Measurements from ENCODE around the gene MMAB. TPM values are rescaled to one million over a fixed set of nuclear protein-coding genes. Genes with fewer than 3 reads are reported as not detected.

MMAB gene
- total and polyA plus RNA-seq, 5 donors from 2014 or later: 6.8 to 22.4 (median 21.9) TPM

DNA sequence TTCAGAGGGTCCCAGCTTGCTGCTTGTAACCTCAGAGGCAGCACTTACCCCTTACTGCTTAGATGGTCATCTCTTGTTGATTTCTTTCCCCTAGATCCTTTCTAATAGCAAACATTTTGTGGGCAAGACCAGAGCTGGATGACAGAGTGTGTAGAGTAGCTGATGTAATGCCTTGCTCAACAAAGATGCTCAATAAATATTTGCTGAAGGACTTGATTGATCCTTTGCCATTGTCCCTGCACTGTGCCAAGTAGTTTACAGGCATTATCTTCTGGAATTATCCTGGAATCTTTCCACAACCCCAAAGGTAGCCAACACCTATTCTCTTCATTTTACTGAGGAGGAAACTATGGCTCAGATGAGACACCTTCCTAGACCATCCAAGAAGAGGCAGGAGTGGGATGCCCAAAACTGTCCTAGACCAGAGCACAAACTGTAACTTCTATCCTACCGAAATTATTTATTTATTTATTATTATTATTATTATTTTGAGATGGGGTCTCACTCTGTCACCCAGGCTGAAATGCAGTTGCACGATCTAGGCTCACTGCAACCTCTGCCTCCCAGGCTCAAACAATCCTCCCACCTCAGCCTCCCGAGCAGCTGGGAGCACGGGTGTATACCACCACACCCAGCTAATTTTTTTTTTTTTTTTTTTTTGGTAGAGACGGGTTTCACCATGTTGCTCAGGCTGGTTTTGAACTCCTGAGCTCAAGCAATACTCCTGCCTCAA is 1.4 kb downstream of the MMAB start:
- H3K36me3 Mint-ChIP-seq: peaks cover 16% of the 10 kb centered on the region
- peaks cover 5 to 32% (median 24%) of the 10 kb centered on the region in 4 donors for H3K4me1 Mint-ChIP-seq
- H3K4me1 ChIP-seq (ENCODE audit: control insufficient read depth, insufficient read depth, low read length, poor library complexity, severe bottlenecking): peaks cover 10% of the 10 kb centered on the region

DNA sequence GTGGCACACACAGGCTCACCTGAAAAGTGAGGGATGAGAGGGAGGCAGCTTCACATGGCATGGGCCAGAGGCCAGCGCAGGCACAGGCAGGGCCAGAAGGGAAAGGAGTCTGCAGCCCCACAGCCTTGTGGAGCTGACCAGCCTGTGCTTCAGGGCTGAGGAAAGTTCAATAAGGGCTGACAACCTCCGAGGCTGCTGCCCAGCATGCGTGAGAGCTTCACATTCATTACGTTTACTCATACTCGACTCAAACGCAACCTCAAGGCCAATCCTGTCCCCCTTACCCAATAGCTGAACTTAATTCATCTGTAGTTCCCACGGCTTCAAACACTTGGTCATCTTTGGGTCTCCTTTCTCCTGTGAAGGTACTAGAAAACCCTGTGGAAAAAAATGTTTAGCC is 4.8 kb downstream of the MMAB start:
- ATAC-seq (ENCODE audit: low read depth in 2 of 2) (no peak), DNase-seq (no peak)
- no peaks in the 10 kb centered on the region for H3K4me1 ChIP-seq (ENCODE audit: control insufficient read depth, insufficient read depth, low read length, poor library complexity, severe bottlenecking)
- no peaks in the 10 kb centered on the region for H3K27me3 ChIP-seq (ENCODE audit: control insufficient read depth, insufficient read depth, low read length)
- no peaks in the 10 kb centered on the region for H3K9me3 ChIP-seq (ENCODE audit: control insufficient read depth in 2 of 2, low read length in 2 of 2)
- Mint-ChIP-seq H3K9me3 (no peaks in the 10 kb centered on the region), H3K27me3 (no peaks in the 10 kb centered on the region), H3K4me3 (no peak overlapping the region), H3K27ac (no peak overlapping the region), H3K4me1 (peaks cover 5 to 16% (median 9%) of the 10 kb centered on the region in 4 donors), H3K36me3 (peaks cover 17% of the 10 kb centered on the region)
- H3K27ac ChIP-seq (ENCODE audit: insufficient read depth, low read length, poor library complexity, severe bottlenecking): no peak overlapping the region
- H3K4me3 ChIP-seq (ENCODE audit: low read depth, low read length): no peak overlapping the region
- peaks cover 9% of the 10 kb centered on the region for H3K36me3 ChIP-seq (ENCODE audit: control insufficient read depth, insufficient read depth, low read length)

More for the DNA sequence above, 1.4 kb downstream of the MMAB start:
- H3K36me3 ChIP-seq (ENCODE audit: control insufficient read depth, insufficient read depth, low read length): peaks cover 10% of the 10 kb centered on the region
- H3K9me3 ChIP-seq (ENCODE audit: control insufficient read depth in 2 of 2, low read length in 2 of 2): no peaks in the 10 kb centered on the region
- H3K4me3 Mint-ChIP-seq: peak overlapping the region in 2 of 4 donors; percentile 48 to 92
- no peaks in the 10 kb centered on the region for H3K27me3 ChIP-seq (ENCODE audit: control insufficient read depth, insufficient read depth, low read length)
- DNase-seq (no peak), ATAC-seq (ENCODE audit: low read depth in 2 of 2) (no peak)
- H3K27me3 Mint-ChIP-seq: no peaks in the 10 kb centered on the region
- no peak overlapping the region for H3K4me3 ChIP-seq (ENCODE audit: low read depth, low read length)
- H3K27ac ChIP-seq (ENCODE audit: insufficient read depth, low read length, poor library complexity, severe bottlenecking): peak overlapping the region; percentile 45
- H3K9me3 Mint-ChIP-seq: no peaks in the 10 kb centered on the region
- peak overlapping the region in 2 of 3 donors; percentile 6 to 97 for H3K27ac Mint-ChIP-seq

- no peak for ATAC-seq (ENCODE audit: low read depth in 2 of 2)
- no peak for DNase-seq
- Mint-ChIP-seq H3K4me3 (no peak overlapping the region), H3K4me1 (peaks cover 5 to 13% (median 7%) of the 10 kb centered on the region in 4 donors), H3K9me3 (no peaks in the 10 kb centered on the region), H3K36me3 (peaks cover 14% of the 10 kb centered on the region), H3K27ac (no peak overlapping the region), H3K27me3 (no peaks in the 10 kb centered on the region)
- Histone ChIP-seq H3K27ac (ENCODE audit: insufficient read depth, low read length, poor library complexity, severe bottlenecking) (no peak overlapping the region), H3K4me1 (ENCODE audit: control insufficient read depth, insufficient read depth, low read length, poor library complexity, severe bottlenecking) (no peaks in the 10 kb centered on the region), H3K36me3 (ENCODE audit: control insufficient read depth, insufficient read depth, low read length) (peaks cover 12% of the 10 kb centered on the region), H3K9me3 (ENCODE audit: control insufficient read depth in 2 of 2, low read length in 2 of 2) (no peaks in the 10 kb centered on the region), H3K27me3 (ENCODE audit: control insufficient read depth, insufficient read depth, low read length) (no peaks in the 10 kb centered on the region), H3K4me3 (ENCODE audit: low read depth, low read length) (no peak overlapping the region)
Measured at GRCh38 chr12:109567967-109568366, 5.3 kb downstream of the MMAB start.

- Histone ChIP-seq H3K27me3 (ENCODE audit: control insufficient read depth, insufficient read depth, low read length) (no peaks in the 10 kb centered on the region), H3K4me3 (ENCODE audit: low read depth, low read length) (no peak overlapping the region), H3K36me3 (ENCODE audit: control insufficient read depth, insufficient read depth, low read length) (peaks cover 13% of the 10 kb centered on the region), H3K9me3 (ENCODE audit: control insufficient read depth in 2 of 2, low read length in 2 of 2) (peaks cover 4 to 5% of the 10 kb centered on the region in 2 experiments), H3K27ac (ENCODE audit: insufficient read depth, low read length, poor library complexity, severe bottlenecking) (no peak overlapping the region), H3K4me1 (ENCODE audit: control insufficient read depth, insufficient read depth, low read length, poor library complexity, severe bottlenecking) (no peaks in the 10 kb centered on the region)
- ATAC-seq (ENCODE audit: low read depth in 2 of 2) (no peak), DNase-seq (no peak)
- Mint-ChIP-seq H3K27ac (no peak overlapping the region), H3K4me3 (no peak overlapping the region), H3K36me3 (peaks cover 18% of the 10 kb centered on the region), H3K9me3 (peaks cover 0 to 2% (median 0%) of the 10 kb centered on the region in 7 donors), H3K27me3 (no peaks in the 10 kb centered on the region), H3K4me1 (peaks cover 0 to 7% (median 2%) of the 10 kb centered on the region in 4 donors)
Measured at GRCh38 chr12:109567296-109567695, 6.0 kb downstream of the MMAB start.

- no peak overlapping the region for H3K4me3 Mint-ChIP-seq
- ATAC-seq (ENCODE audit: low read depth in 2 of 2) (no peak), DNase-seq (no peak)
- H3K9me3 Mint-ChIP-seq: peaks cover 0 to 4% (median 0%) of the 10 kb centered on the region in 7 donors
- peaks cover 0 to 1% (median 0%) of the 10 kb centered on the region in 4 donors for H3K4me1 Mint-ChIP-seq
- H3K27ac Mint-ChIP-seq: no peak overlapping the region
- Histone ChIP-seq H3K4me1 (ENCODE audit: control insufficient read depth, insufficient read depth, low read length, poor library complexity, severe bottlenecking) (no peaks in the 10 kb centered on the region), H3K4me3 (ENCODE audit: low read depth, low read length) (no peak overlapping the region), H3K27me3 (ENCODE audit: control insufficient read depth, insufficient read depth, low read length) (no peaks in the 10 kb centered on the region), H3K9me3 (ENCODE audit: control insufficient read depth in 2 of 2, low read length in 2 of 2) (peaks cover 5 to 9% of the 10 kb centered on the region in 2 experiments), H3K36me3 (ENCODE audit: control insufficient read depth, insufficient read depth, low read length) (peaks cover 19% of the 10 kb centered on the region), H3K27ac (ENCODE audit: insufficient read depth, low read length, poor library complexity, severe bottlenecking) (no peak overlapping the region)
- H3K36me3 Mint-ChIP-seq: peaks cover 25% of the 10 kb centered on the region
- no peaks in the 10 kb centered on the region for H3K27me3 Mint-ChIP-seq
Measured at GRCh38 chr12:109566424-109566823, 6.9 kb downstream of the MMAB start.

- no peak overlapping the region for H3K4me3 Mint-ChIP-seq
- DNase-seq: no peak
- Histone ChIP-seq H3K36me3 (ENCODE audit: control insufficient read depth, insufficient read depth, low read length) (peaks cover 18% of the 10 kb centered on the region), H3K27me3 (ENCODE audit: control insufficient read depth, insufficient read depth, low read length) (no peaks in the 10 kb centered on the region), H3K9me3 (ENCODE audit: control insufficient read depth in 2 of 2, low read length in 2 of 2) (peaks cover 5 to 9% of the 10 kb centered on the region in 2 experiments), H3K4me3 (ENCODE audit: low read depth, low read length) (no peak overlapping the region), H3K4me1 (ENCODE audit: control insufficient read depth, insufficient read depth, low read length, poor library complexity, severe bottlenecking) (no peaks in the 10 kb centered on the region), H3K27ac (ENCODE audit: insufficient read depth, low read length, poor library complexity, severe bottlenecking) (no peak overlapping the region)
- ATAC-seq (ENCODE audit: low read depth in 2 of 2): no peak
- no peak overlapping the region for H3K27ac Mint-ChIP-seq
- no peaks in the 10 kb centered on the region for H3K4me1 Mint-ChIP-seq
- peaks cover 25% of the 10 kb centered on the region for H3K36me3 Mint-ChIP-seq
- peaks cover 0 to 4% (median 0%) of the 10 kb centered on the region in 7 donors for H3K9me3 Mint-ChIP-seq
- no peaks in the 10 kb centered on the region for H3K27me3 Mint-ChIP-seq
Measured at GRCh38 chr12:109563291-109564284, 9.7 kb downstream of the MMAB start.

- ATAC-seq (ENCODE audit: low read depth in 2 of 2) (no peak), DNase-seq (no peak)
- Histone ChIP-seq H3K36me3 (ENCODE audit: control insufficient read depth, insufficient read depth, low read length) (peaks cover 11% of the 10 kb centered on the region), H3K27me3 (ENCODE audit: control insufficient read depth, insufficient read depth, low read length) (no peaks in the 10 kb centered on the region), H3K4me3 (ENCODE audit: low read depth, low read length) (no peak overlapping the region), H3K27ac (ENCODE audit: insufficient read depth, low read length, poor library complexity, severe bottlenecking) (no peak overlapping the region), H3K9me3 (ENCODE audit: control insufficient read depth in 2 of 2, low read length in 2 of 2) (peaks cover 5 to 9% of the 10 kb centered on the region in 2 experiments), H3K4me1 (ENCODE audit: control insufficient read depth, insufficient read depth, low read length, poor library complexity, severe bottlenecking) (no peaks in the 10 kb centered on the region)
- H3K4me3 Mint-ChIP-seq: no peak overlapping the region
- H3K27me3 Mint-ChIP-seq: no peaks in the 10 kb centered on the region
- no peak overlapping the region for H3K27ac Mint-ChIP-seq
- H3K36me3 Mint-ChIP-seq: peaks cover 21% of the 10 kb centered on the region
- H3K4me1 Mint-ChIP-seq: no peaks in the 10 kb centered on the region
- peaks cover 0 to 4% (median 0%) of the 10 kb centered on the region in 7 donors for H3K9me3 Mint-ChIP-seq
Measured at GRCh38 chr12:109562871-109563270, 10.4 kb downstream of the MMAB start.
